ENCODE results near the gene ZFP92.

The ZFP92 gene

DNA sequence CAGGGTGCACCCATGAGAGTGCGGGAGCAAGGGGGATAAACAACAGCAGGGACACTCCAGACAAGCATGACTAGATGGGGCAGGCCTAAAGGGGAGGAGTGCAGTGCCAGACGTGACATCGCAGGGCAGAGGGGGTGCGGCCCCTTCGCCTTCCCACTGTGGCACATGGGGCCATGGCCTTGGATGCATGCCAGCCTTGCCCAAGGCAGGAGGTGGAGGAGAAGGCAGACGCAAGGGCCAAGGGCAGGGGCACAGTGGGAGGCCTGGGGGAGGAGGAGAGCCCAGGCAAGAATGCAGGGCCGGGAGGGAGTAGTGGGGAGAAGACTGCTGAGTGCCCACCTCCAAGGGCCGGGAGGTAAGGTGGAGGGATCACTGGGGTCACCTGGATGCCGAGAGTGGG is 31.8 kb upstream of the ZFP92 start:
- Histone ChIP-seq H3F3A (ENCODE audit: insufficient read depth) (no peaks in the 10 kb centered on the region), H3K27me3 (ENCODE audit: low read length) (no peaks in the 10 kb centered on the region), H3K9me2 (replicated peaks; ENCODE audit: insufficient read depth, low read length) (no peaks in the 10 kb centered on the region), H3K36me3 (ENCODE audit: low read length) (no peaks in the 10 kb centered on the region), H3K79me2 (ENCODE audit: insufficient read depth, low read length) (no peaks in the 10 kb centered on the region), H3K4me2 (ENCODE audit: low read depth, low read length, poor library complexity, severe bottlenecking) (no peak overlapping the region), H4K20me1 (ENCODE audit: low read depth, low read length) (no peaks in the 10 kb centered on the region), H3K4me3 (ENCODE audit: insufficient read depth, low read length, poor library complexity, severe bottlenecking) (no peak overlapping the region), H2AFZ (ENCODE audit: low read depth, low read length, severe bottlenecking) (no peak overlapping the region), H3K9ac (ENCODE audit: low read length) (no peak overlapping the region), H3K27ac (ENCODE audit: low read depth, low read length) (no peak overlapping the region), H3K9me3 (ENCODE audit: insufficient read depth, low read length) (no peaks in the 10 kb centered on the region)
- TF ChIP-seq EZH2phosphoT487 (conservative IDR thresholded peaks at IDR 0.05; ENCODE audit: low read length) = no peak

DNA sequence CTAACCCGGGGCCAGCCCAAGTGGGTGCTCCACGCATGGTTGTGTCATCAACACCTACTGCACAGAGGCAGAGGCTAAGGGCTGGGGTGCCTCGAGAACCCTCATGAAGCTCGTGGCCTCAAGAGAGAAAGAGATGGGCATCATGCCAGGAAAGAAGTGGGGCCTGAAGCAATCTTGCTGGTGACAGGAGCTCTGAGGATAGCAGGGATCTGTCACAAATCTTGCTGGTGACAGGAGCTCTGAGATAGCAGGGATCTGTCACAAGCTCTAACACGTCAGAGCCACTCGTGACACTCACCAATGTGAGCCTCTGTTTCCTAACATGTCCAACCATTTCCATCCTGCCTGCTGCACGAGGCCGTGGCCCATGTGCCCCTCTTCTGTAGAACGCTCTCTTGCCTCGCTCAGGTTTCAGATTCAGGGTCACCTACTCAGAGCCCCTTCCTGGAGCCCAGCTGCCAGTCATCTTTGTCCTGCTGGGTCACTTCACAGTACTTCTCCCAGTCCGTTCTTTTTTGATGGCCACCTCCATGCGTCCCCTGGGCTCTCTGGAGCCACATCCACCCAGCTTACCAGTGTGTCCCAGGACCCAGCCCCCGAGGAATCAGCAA is 31.2 kb upstream of the ZFP92 start:
- no peaks in the 10 kb centered on the region for H3K9me3 ChIP-seq (ENCODE audit: insufficient read depth, low read length)
- H3K27me3 ChIP-seq (ENCODE audit: low read length) = no peaks in the 10 kb centered on the region
- no peak overlapping the region for H3K27ac ChIP-seq (ENCODE audit: low read depth, low read length)
- TF ChIP-seq EZH2phosphoT487 (conservative IDR thresholded peaks at IDR 0.05; ENCODE audit: low read length) = no peak
- TF ChIP-seq, protein P1, sequence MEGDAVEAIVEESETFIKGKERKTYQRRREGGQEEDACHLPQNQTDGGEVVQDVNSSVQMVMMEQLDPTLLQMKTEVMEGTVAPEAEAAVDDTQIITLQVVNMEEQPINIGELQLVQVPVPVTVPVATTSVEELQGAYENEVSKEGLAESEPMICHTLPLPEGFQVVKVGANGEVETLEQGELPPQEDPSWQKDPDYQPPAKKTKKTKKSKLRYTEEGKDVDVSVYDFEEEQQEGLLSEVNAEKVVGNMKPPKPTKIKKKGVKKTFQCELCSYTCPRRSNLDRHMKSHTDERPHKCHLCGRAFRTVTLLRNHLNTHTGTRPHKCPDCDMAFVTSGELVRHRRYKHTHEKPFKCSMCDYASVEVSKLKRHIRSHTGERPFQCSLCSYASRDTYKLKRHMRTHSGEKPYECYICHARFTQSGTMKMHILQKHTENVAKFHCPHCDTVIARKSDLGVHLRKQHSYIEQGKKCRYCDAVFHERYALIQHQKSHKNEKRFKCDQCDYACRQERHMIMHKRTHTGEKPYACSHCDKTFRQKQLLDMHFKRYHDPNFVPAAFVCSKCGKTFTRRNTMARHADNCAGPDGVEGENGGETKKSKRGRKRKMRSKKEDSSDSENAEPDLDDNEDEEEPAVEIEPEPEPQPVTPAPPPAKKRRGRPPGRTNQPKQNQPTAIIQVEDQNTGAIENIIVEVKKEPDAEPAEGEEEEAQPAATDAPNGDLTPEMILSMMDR (IDR thresholded peaks at IDR 0.05; ENCODE audit: insufficient read depth, low read length, poor library complexity, severe bottlenecking) = no peak
- no peak overlapping the region for H3K4me2 ChIP-seq (ENCODE audit: low read depth, low read length, poor library complexity, severe bottlenecking)
- no peaks in the 10 kb centered on the region for H3F3A ChIP-seq (ENCODE audit: insufficient read depth)
- no peaks in the 10 kb centered on the region for H3K36me3 ChIP-seq (ENCODE audit: low read length)
- no peaks in the 10 kb centered on the region for H4K20me1 ChIP-seq (ENCODE audit: low read depth, low read length)
- H3K79me2 ChIP-seq (ENCODE audit: insufficient read depth, low read length) = no peaks in the 10 kb centered on the region
- no peak overlapping the region for H3K9ac ChIP-seq (ENCODE audit: low read length)
- H3K4me3 ChIP-seq (ENCODE audit: insufficient read depth, low read length, poor library complexity, severe bottlenecking) = no peak overlapping the region
- no peaks in the 10 kb centered on the region for H3K9me2 ChIP-seq (replicated peaks; ENCODE audit: insufficient read depth, low read length)
- H2AFZ ChIP-seq (ENCODE audit: low read depth, low read length, severe bottlenecking) = no peak overlapping the region

DNA sequence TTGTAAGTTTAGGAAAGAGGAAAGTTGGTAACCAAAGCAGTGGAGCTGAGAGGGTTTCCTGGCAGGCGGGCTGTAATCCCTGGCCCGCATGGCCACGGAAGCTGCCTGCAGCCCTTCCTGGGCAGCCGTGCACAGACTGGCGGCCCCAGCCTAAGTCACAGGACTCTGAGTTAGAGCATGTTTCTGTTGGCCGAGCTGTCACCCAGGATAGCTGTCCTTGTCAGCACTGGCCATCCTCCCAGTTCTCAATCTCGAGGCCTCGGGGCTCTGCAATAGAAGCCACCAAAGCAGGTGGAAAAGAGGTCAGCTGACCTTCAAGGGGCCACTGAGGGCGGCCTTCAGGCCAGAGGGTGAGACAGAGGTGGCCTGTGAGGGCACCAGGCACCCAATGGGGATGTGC is 30.6 kb upstream of the ZFP92 start:
- Histone ChIP-seq H3K27me3 (ENCODE audit: low read length) (no peaks in the 10 kb centered on the region), H3K4me2 (ENCODE audit: low read depth, low read length, poor library complexity, severe bottlenecking) (no peak overlapping the region), H3K9me2 (replicated peaks; ENCODE audit: insufficient read depth, low read length) (no peaks in the 10 kb centered on the region), H3K9ac (ENCODE audit: low read length) (no peak overlapping the region), H4K20me1 (ENCODE audit: low read depth, low read length) (no peaks in the 10 kb centered on the region), H3K36me3 (ENCODE audit: low read length) (no peaks in the 10 kb centered on the region), H3K9me3 (ENCODE audit: insufficient read depth, low read length) (no peaks in the 10 kb centered on the region), H3F3A (ENCODE audit: insufficient read depth) (no peaks in the 10 kb centered on the region), H2AFZ (ENCODE audit: low read depth, low read length, severe bottlenecking) (no peak overlapping the region), H3K79me2 (ENCODE audit: insufficient read depth, low read length) (no peaks in the 10 kb centered on the region), H3K4me3 (ENCODE audit: insufficient read depth, low read length, poor library complexity, severe bottlenecking) (no peak overlapping the region), H3K27ac (ENCODE audit: low read depth, low read length) (no peak overlapping the region)
- TF ChIP-seq, protein P1 (IDR thresholded peaks at IDR 0.05; ENCODE audit: insufficient read depth, low read length, poor library complexity, severe bottlenecking) = no peak
- no peak for TF ChIP-seq EZH2phosphoT487 (conservative IDR thresholded peaks at IDR 0.05; ENCODE audit: low read length)

DNA sequence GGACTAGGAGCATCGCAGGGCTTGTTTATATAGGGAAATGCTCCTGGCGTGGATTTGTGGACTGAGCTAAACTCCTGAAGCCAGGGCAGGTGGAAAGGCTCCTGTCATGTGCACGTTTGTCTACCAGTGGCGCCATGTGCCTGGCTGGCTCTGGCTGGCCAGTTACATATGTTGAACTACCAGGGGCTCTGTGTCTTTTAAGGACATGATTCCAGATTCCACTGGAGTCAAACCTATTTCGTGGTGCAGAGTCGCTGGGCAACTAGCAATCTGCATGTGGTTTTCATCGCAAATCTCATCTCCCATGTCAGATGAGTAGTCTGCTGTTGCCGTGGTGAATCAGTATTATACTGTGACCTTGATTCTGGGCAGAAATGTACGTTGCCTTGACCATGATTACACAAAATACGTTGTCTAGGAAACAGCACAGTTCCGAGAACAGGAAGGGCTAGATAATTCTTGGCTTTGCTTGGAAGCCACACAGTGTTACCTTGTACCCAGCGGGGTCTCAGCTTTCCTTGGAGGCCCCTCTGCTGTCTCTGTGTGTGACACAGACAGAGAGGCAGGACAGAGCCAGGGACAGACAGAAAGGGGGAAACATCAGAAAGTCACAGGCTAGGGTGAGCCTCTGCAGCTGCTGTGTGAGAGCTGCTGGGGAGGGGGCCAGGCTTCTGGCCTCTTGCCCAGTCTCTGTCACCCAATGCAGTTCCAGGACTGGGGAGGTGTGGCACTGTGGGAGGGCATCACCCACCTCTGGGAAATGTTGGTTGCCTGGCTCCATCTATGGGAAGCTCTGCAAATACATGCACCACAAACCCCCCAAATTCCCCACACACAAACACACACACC is 29.4 kb upstream of the ZFP92 start:
- Histone ChIP-seq H3K9ac (ENCODE audit: low read length) (no peak overlapping the region), H3K9me3 (ENCODE audit: insufficient read depth, low read length) (no peaks in the 10 kb centered on the region), H3K36me3 (ENCODE audit: low read length) (no peaks in the 10 kb centered on the region), H3K4me3 (ENCODE audit: insufficient read depth, low read length, poor library complexity, severe bottlenecking) (no peak overlapping the region), H3K27me3 (ENCODE audit: low read length) (no peaks in the 10 kb centered on the region), H3F3A (ENCODE audit: insufficient read depth) (no peaks in the 10 kb centered on the region), H3K79me2 (ENCODE audit: insufficient read depth, low read length) (no peaks in the 10 kb centered on the region), H3K27ac (ENCODE audit: low read depth, low read length) (no peak overlapping the region), H2AFZ (ENCODE audit: low read depth, low read length, severe bottlenecking) (no peak overlapping the region), H3K4me2 (ENCODE audit: low read depth, low read length, poor library complexity, severe bottlenecking) (no peak overlapping the region), H3K9me2 (replicated peaks; ENCODE audit: insufficient read depth, low read length) (no peaks in the 10 kb centered on the region), H4K20me1 (ENCODE audit: low read depth, low read length) (no peaks in the 10 kb centered on the region)
- TF ChIP-seq, protein P1 (IDR thresholded peaks at IDR 0.05; ENCODE audit: insufficient read depth, low read length, poor library complexity, severe bottlenecking) = no peak
- no peak for TF ChIP-seq EZH2phosphoT487 (conservative IDR thresholded peaks at IDR 0.05; ENCODE audit: low read length)

Data from SU-DHL-6 (cell line).